ENCODE measurements around the gene NAT16.

GRCh38 chr7:101160910-101161309 lies 19.2 kb downstream of the NAT16 start:
- TF ChIP-seq CTCF (IDR thresholded peaks at IDR 0.05; ENCODE audit: control extremely low read depth in 1 of 3, insufficient read depth in 1 of 3, low read depth in 1 of 3, low read length in 3 of 3) (no peak), HDAC2 (IDR thresholded peaks at IDR 0.05; ENCODE audit: borderline replicate concordance in 1 of 2, low read depth in 2 of 2, low read length in 2 of 2) (no peak), YY1 (IDR thresholded peaks at IDR 0.05; ENCODE audit: low read depth, low read length) (no peak), POLR2AphosphoS5 (IDR thresholded peaks at IDR 0.05; ENCODE audit: low read depth, low read length) (no peak), SUZ12 (IDR thresholded peaks at IDR 0.05; ENCODE audit: low read length) (no peak), HDAC6 (IDR thresholded peaks at IDR 0.05; ENCODE audit: low read depth, low read length) (no peak), EP300 (IDR thresholded peaks at IDR 0.05; ENCODE audit: borderline replicate concordance in 1 of 2, low read depth in 2 of 2, low read length in 2 of 2) (no peak)
- TF ChIP-seq, protein P1, sequence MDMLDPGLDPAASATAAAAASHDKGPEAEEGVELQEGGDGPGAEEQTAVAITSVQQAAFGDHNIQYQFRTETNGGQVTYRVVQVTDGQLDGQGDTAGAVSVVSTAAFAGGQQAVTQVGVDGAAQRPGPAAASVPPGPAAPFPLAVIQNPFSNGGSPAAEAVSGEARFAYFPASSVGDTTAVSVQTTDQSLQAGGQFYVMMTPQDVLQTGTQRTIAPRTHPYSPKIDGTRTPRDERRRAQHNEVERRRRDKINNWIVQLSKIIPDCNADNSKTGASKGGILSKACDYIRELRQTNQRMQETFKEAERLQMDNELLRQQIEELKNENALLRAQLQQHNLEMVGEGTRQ (IDR thresholded peaks at IDR 0.05; ENCODE audit: low read length): no peak

All from H1 (cell line).